Nephron progenitor cell (in vitro differentiated cells): ENCODE measurements around the gene SIGLEC8.
"Not testable (repeated sequence)": the region's sequence is repeated elsewhere in the genome, so short reads cannot be mapped to it uniquely, and the experiment has no call there.

Source experiments
- DNase-seq: peaks from one replicate; pipeline ENCODE4 v3.0.0; 2021
- H3K27ac Mint-ChIP-seq: 2 replicates; pipeline ENCODE4 v1.8.0; 2021; ENCODE audit warnings: mild to moderate bottlenecking, moderate library complexity, mixed read lengths
- H3K27me3 Mint-ChIP-seq: 2 replicates; pipeline ENCODE4 v1.8.0; 2021; ENCODE audit warnings: mild to moderate bottlenecking, low read depth, mixed read lengths; ENCODE audit not compliant: poor library complexity
- H3K36me3 Mint-ChIP-seq: 2 replicates; pipeline ENCODE4 v1.8.0; 2021; ENCODE audit warnings: low read depth, mixed read lengths
- H3K4me1 Mint-ChIP-seq: 2 replicates; pipeline ENCODE4 v1.8.0; 2021; ENCODE audit warnings: mixed read lengths
- H3K4me3 Mint-ChIP-seq: 2 replicates; pipeline ENCODE4 v1.8.0; 2021; ENCODE audit warnings: mild to moderate bottlenecking, moderate library complexity, mixed read lengths
- H3K9me3 Mint-ChIP-seq: 2 replicates; pipeline ENCODE4 v1.8.0; 2021; ENCODE audit warnings: mild to moderate bottlenecking, moderate library complexity, mixed read lengths
- CTCF ChIP-seq: fragments of 200-600 bp; sonication (generic); IDR thresholded peaks from 2 replicates; pipeline ENCODE4 v1.5.0; 2021; ENCODE audit warnings: antibody characterized with exemption

Gene SIGLEC8

GRCh38 chr19:51501594-51502263, 43.5 kb upstream of the SIGLEC8 start, which contains the start of gene SIGLEC12:
Gene SIGLEC12, minus strand, starts transcription at chr19:51501800. Its CDS starts 67 bp downstream, at chr19:51501733.
- H3K9me3 Mint-ChIP-seq: peaks cover 90% of the 10 kb centered on the region
- no peak for DNase-seq
- H3K36me3 Mint-ChIP-seq: no peaks in the 10 kb centered on the region
- no peak within 1 kb of the TSS for H3K27ac Mint-ChIP-seq
- TF ChIP-seq CTCF: no peak
- no peaks in the 10 kb centered on the region for H3K4me1 Mint-ChIP-seq
- no peak within 1 kb of the TSS for H3K4me3 Mint-ChIP-seq
- peaks cover 5% of the 10 kb centered on the region for H3K27me3 Mint-ChIP-seq

DNA sequence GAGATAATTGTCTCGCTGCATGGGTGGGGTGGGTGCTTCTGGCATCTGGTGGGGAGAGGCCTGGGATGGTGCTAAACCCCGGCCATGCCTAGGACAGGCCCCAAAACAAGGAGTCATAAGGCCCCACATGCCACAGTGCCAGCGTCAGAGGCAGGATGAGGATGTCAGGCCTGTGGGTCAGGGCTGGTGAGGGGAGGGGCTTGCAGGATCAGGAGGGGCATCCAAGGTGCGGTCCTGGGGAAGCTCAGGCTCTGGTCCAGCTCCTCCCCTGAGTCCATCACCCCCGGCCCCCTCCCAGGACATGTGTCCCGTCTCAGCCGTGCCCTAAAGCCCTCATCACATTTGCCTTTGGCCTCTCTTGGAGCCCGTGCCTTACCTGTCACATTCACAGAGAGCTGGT, 42.7 kb upstream of the SIGLEC8 start:
- H3K9me3 Mint-ChIP-seq: peaks cover 88% of the 10 kb centered on the region
- H3K36me3 Mint-ChIP-seq, H3K27me3 Mint-ChIP-seq, H3K4me3 Mint-ChIP-seq, H3K4me1 Mint-ChIP-seq, DNase-seq, H3K27ac Mint-ChIP-seq: not testable (repeated sequence)

DNA sequence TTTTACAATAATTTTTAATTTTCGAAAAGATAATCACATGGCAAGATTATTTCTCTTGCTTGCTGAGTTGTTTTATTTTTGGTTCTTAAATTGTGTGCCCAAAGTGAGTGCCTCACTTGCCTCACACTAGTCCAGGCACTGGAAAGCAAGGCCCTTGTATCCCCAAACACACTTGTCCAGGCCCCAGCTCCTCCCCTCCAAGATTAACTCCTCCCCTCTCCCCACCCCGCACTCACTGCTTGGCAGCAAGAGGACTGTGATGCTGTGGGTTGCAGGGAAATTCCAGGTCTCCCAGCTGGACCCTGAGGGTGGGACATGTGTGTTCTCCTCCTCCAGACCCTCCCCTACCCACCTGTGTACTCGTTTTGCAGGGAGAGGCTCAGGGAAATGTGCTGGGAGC, 39.4 kb upstream of the SIGLEC8 start:
- Mint-ChIP-seq H3K36me3 (no peaks in the 10 kb centered on the region), H3K9me3 (peaks cover 86% of the 10 kb centered on the region), H3K27me3 (peaks cover 7% of the 10 kb centered on the region), H3K4me1 (no peaks in the 10 kb centered on the region), H3K27ac (no peak overlapping the region), H3K4me3 (no peak overlapping the region)
- DNase-seq: no peak
- no peak for TF ChIP-seq CTCF

DNA sequence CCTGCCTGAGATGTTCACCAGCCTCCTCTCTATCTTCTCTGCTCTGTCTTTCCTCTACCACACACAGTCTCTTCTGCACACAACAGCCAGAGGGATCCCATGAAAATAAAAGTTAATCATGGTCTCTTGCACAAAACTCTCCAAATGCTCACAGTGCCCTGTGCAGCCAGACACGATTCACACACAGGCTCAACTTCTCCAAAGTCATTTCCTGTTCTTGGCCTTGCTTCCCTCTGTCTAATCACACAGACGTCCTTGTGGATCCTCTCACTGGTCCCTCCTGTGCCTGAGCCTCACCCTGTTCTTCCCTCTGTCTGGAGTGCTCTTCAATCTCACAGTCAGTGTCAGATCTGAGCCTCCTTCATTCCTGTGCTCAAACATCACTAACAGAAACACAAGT, 35.5 kb upstream of the SIGLEC8 start:
- TF ChIP-seq CTCF: no peak
- DNase-seq: no peak
- H3K27ac Mint-ChIP-seq: no peak overlapping the region
- peaks cover 12% of the 10 kb centered on the region for H3K27me3 Mint-ChIP-seq
- no peaks in the 10 kb centered on the region for H3K4me1 Mint-ChIP-seq
- H3K4me3 Mint-ChIP-seq: no peak overlapping the region
- no peaks in the 10 kb centered on the region for H3K36me3 Mint-ChIP-seq
- H3K9me3 Mint-ChIP-seq: peaks cover 84% of the 10 kb centered on the region

DNA sequence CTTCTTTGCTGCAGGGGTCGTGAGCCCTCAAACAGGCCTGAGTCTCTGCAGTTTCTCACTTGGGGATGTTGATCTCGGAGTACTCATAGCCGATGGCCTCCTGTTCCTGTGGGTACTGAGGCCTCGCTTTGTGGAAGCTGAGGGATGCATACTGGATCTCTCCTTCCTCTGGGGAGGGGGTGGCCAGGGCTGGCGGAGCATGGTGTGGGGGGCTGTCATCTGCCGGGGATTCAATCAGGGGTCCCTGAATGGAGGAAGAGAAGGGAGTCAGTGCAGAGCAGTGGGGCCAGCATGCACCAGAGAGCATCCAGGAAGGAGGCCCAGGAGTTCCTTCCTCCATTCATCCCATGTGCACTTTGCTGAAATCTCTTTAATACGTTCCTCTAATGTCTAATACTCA, 33.3 kb upstream of the SIGLEC8 start:
- peaks cover 73% of the 10 kb centered on the region for H3K9me3 Mint-ChIP-seq
- no peak for TF ChIP-seq CTCF
- DNase-seq: no peak
- no peak overlapping the region for H3K4me3 Mint-ChIP-seq
- no peaks in the 10 kb centered on the region for H3K4me1 Mint-ChIP-seq
- H3K27me3 Mint-ChIP-seq: peaks cover 12% of the 10 kb centered on the region
- no peak overlapping the region for H3K27ac Mint-ChIP-seq
- H3K36me3 Mint-ChIP-seq: no peaks in the 10 kb centered on the region

DNA sequence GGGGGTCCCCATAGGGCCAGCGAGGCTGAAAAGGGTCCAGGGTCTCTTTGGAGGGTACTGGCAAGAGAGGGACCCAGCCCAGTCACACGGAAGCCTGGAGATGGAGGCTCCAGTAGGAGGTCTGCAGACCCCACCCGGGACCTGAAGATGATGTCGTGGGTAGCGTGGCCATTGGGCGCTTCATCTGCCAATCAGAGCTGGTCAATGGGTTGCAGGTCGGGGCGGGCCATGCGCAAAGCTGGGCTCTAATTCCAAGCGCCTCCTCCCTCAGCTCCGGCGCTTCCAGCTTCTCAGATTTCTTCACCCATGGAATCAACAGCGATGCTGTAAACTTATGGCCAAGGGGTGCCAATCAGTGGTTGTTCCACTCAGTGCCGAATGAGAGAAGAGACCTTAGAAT, 32.4 kb upstream of the SIGLEC8 start:
- peaks cover 7% of the 10 kb centered on the region for H3K27me3 Mint-ChIP-seq
- no peak overlapping the region for H3K4me3 Mint-ChIP-seq
- H3K9me3 Mint-ChIP-seq: peaks cover 75% of the 10 kb centered on the region
- no peak for TF ChIP-seq CTCF
- no peaks in the 10 kb centered on the region for H3K4me1 Mint-ChIP-seq
- no peaks in the 10 kb centered on the region for H3K36me3 Mint-ChIP-seq
- no peak overlapping the region for H3K27ac Mint-ChIP-seq
- DNase-seq: no peak
